B cell (primary cell): Measurements from ENCODE around the gene WNT3A. TPM values are rescaled to one million over a fixed set of nuclear protein-coding genes. Genes with fewer than 3 reads are reported as not detected.

Experiments
- ATAC-seq: fragments of 200-7000 bp; cut with Tn5 transposase; one replicate; pipeline ENCODE4 v1.10.0; 2021; ENCODE audit warnings: low read depth, mild to moderate bottlenecking, moderate number of reproducible peaks, moderate library complexity
- CTCF ChIA-PET: fragments of 350-600 bp; sonication (Branson Sonifier 250); formaldehyde crosslinking; loops from one replicate; lab custom pipeline; 2021; ENCODE audit warnings: antibody characterized with exemption, inconsistent platforms; lab: Charles Lee
- POLR2A ChIA-PET: fragments of 350-600 bp; sonication (Branson Sonifier 250); formaldehyde crosslinking; loops from one replicate; lab custom pipeline; 2021; ENCODE audit warnings: antibody characterized with exemption; lab: Charles Lee
- DNase-seq: peaks from one replicate; pipeline ENCODE4 v3.0.0; 2013
- H2AFZ ChIP-seq: 2 replicates; pipeline ENCODE4 v1.6.1; 2012; ENCODE audit warnings: mild to moderate bottlenecking, low read depth, low read length; ENCODE audit not compliant: insufficient read depth, poor library complexity, severe bottlenecking
- H3K27ac ChIP-seq, 2 donors: 1 replicate in 1 of 2; 2 replicates in 1 of 2; pipeline ENCODE4 v1.5.1; 2012 to 2013; ENCODE audit warnings: low read length in 2 of 2, mild to moderate bottlenecking in 2 of 2, moderate library complexity in 1 of 2
- H3K27me3 ChIP-seq, 4 experiments: fragments of 200-600 bp in 1 of 4; sonication (generic) in 1 of 4; replicated peaks in 1 of 4; 1 replicate in 2 of 4; 2 replicates in 2 of 4; pipeline versions ENCODE4 v1.6.1 to v1.7.0; 2013 to 2016; ENCODE audit warnings: low read length in 3 of 4, mild to moderate bottlenecking in 2 of 4, mixed read lengths in 1 of 4, moderate library complexity in 1 of 4; ENCODE audit not compliant: insufficient read depth in 4 of 4, control insufficient read depth in 3 of 4; ENCODE audit errors: control extremely low read depth in 1 of 4
- H3K36me3 ChIP-seq, 2 experiments: replicated peaks in 1 of 2; 1 replicate in 1 of 2; 2 replicates in 1 of 2; pipeline versions ENCODE4 v1.6.1 to v1.7.1; 2013; ENCODE audit warnings: low read length in 1 of 2; ENCODE audit not compliant: insufficient read depth in 2 of 2, control insufficient read depth in 1 of 2; ENCODE audit errors: control extremely low read depth in 1 of 2, extremely low read depth in 1 of 2
- H3K4me1 ChIP-seq, 2 donors: fragments of 200-600 bp in 1 of 2; sonication (generic) in 1 of 2; 1 replicate in 1 of 2; 2 replicates in 1 of 2; pipeline versions ENCODE4 v1.5.1 to v1.6.1; 2013 to 2017; ENCODE audit warnings: low read length in 2 of 2; ENCODE audit not compliant: control insufficient read depth in 2 of 2, insufficient read depth in 2 of 2
- H3K4me2 ChIP-seq: replicated peaks from 2 replicates; pipeline ENCODE3; 2012; ENCODE audit warnings: mild to moderate bottlenecking, low read depth, low read length; ENCODE audit not compliant: poor library complexity, severe bottlenecking
- H3K4me3 ChIP-seq, 5 experiments: fragments of 200-600 bp in 1 of 5; sonication (generic) in 1 of 5; 1 replicate in 3 of 5; 2 replicates in 2 of 5; pipeline versions ENCODE4 v1.5.1 to v1.7.0; 2011 to 2016; ENCODE audit warnings: low read length in 4 of 5, mild to moderate bottlenecking in 4 of 5, low read depth in 2 of 5, control low read depth in 1 of 5, moderate library complexity in 1 of 5; ENCODE audit not compliant: insufficient read depth in 1 of 5; ENCODE audit errors: control extremely low read depth in 1 of 5, extremely low read depth in 1 of 5
- H3K79me2 ChIP-seq: fragments of 200-600 bp; sonication (generic); one replicate; pipeline ENCODE4 v1.6.0; 2016; ENCODE audit warnings: low read length; ENCODE audit not compliant: control insufficient read depth, insufficient read depth
- H3K9ac ChIP-seq: fragments of 200-600 bp; sonication (generic); 2 replicates; pipeline ENCODE4 v1.6.1; 2017; ENCODE audit warnings: mild to moderate bottlenecking, low read length, moderate library complexity
- H3K9me3 ChIP-seq, 3 donors: one replicate each; pipeline versions ENCODE4 v1.6.1 to v1.7.1; 2013; ENCODE audit warnings: low read length in 2 of 3; ENCODE audit not compliant: control insufficient read depth in 2 of 3, insufficient read depth in 1 of 3; ENCODE audit errors: control extremely low read depth in 1 of 3
- H4K20me1 ChIP-seq: 2 replicates; pipeline ENCODE4 v1.6.0; 2012; ENCODE audit warnings: mild to moderate bottlenecking, low read length; ENCODE audit not compliant: insufficient read depth, control insufficient read depth, poor library complexity, severe bottlenecking
- H3K27ac Mint-ChIP-seq: one replicate; pipeline ENCODE4 v1.8.0; 2021; ENCODE audit warnings: mixed read lengths
- H3K27me3 Mint-ChIP-seq: one replicate; pipeline ENCODE4 v1.8.0; 2021; ENCODE audit warnings: mixed read lengths
- H3K4me1 Mint-ChIP-seq: one replicate; pipeline ENCODE4 v1.8.0; 2021; ENCODE audit warnings: mixed read lengths
- H3K4me3 Mint-ChIP-seq: one replicate; pipeline ENCODE4 v1.8.0; 2021; ENCODE audit warnings: mixed read lengths
- H3K9me3 Mint-ChIP-seq: one replicate; pipeline ENCODE4 v1.8.0; 2022; ENCODE audit warnings: mixed read lengths; ENCODE audit not compliant: insufficient read depth
- CTCF ChIP-seq: fragments of 200-600 bp; IDR thresholded peaks from one replicate; pipeline ENCODE4 v1.8.0; 2022; ENCODE audit warnings: antibody characterized with exemption, mild to moderate bottlenecking
- EZH2 ChIP-seq: IDR thresholded peaks from 2 replicates; pipeline ENCODE4 v1.6.1; 2012; ENCODE audit warnings: borderline replicate concordance, low read depth, mild to moderate bottlenecking, moderate library complexity, low read length; ENCODE audit not compliant: insufficient read depth, poor library complexity, severe bottlenecking
- WGBS: methylation state at CpG from one replicate; pipeline ENCODE4 v1.1.5; 2013; ENCODE audit warnings: missing lambda C conversion rate; ENCODE audit not compliant: insufficient coverage; 5-methylcytosine and 5-hydroxymethylcytosine counted together
- intact Hi-C: fragments of 100-400 bp; cut with micrococcal nuclease; formaldehyde crosslinking; loops from one replicate; pipeline ENCODE4 v1.10.0; 2022
- polyA plus RNA-seq: library from polyadenylated mRNA; depleted of rRNA; stranded (reverse); fragments of >200 nt; gene quantifications from 2 replicates; pipeline ENCODE4 v1.2.3, GENCODE V29; 2012
- total RNA-seq, 2 donors: library from RNA; stranded (reverse); fragments of 120-200 nt in 1 of 2; gene quantifications; 1 replicate in 1 of 2; 2 replicates in 1 of 2; pipeline versions ENCODE4 v1.2.3 to v1.2.4, GENCODE V29; 2013 to 2022

WNT3A gene
- total and polyA plus RNA-seq, 2 donors (not counting 1 experiment from before 2014, with no cell fraction given): 0.03 TPM; not detected in 1

- under 1% methylated on average over 79 of the region's 79 CpGs for WGBS
- H3K9me3 Mint-ChIP-seq: no peaks in the 10 kb centered on the region
- peak overlapping the region; percentile 78 to 97 (median 91) for H3K4me3 ChIP-seq
- peak overlapping the region; percentile 78 to 96 for H3K27ac ChIP-seq
- H4K20me1 ChIP-seq: peaks cover 60% of the 10 kb centered on the region
- no peak for TF ChIP-seq EZH2
- no peak for TF ChIP-seq CTCF
- H3K9me3 ChIP-seq: no peaks in the 10 kb centered on the region
- no peaks in the 10 kb centered on the region for H3K27me3 Mint-ChIP-seq
- H3K4me3 Mint-ChIP-seq: peak overlapping the region; percentile 94
- no peak for DNase-seq
- H3K27me3 ChIP-seq: no peaks in the 10 kb centered on the region
- intact Hi-C loops: loop anchor here (1.0 to 2.0 kb wide), 6 partner anchors 19 to 403 kb away; partner anchors contain the start of genes GUK1, JMJD4, MRPL55 and SNAP47
- peaks cover 0 to 2% of the 10 kb centered on the region in 2 experiments for H3K36me3 ChIP-seq
- peaks cover 52 to 59% of the 10 kb centered on the region in 2 donors for H3K4me1 ChIP-seq
- CTCF ChIA-PET: interaction anchor here (1.0 to 1.6 kb wide), 2 partner anchors 27 to 55 kb away, joined by 3 to 5 read pairs; partner anchors contain the start of gene MRPL55
- peaks cover 55% of the 10 kb centered on the region for H3K4me1 Mint-ChIP-seq
- POLR2A ChIA-PET: interaction anchor here (0.7 to 2.6 kb wide), 8 partner anchors 19 to 404 kb away, joined by 3 to 6 read pairs (median 4); partner anchors contain the start of genes GUK1, IBA57, MRPL55 and RNF187
- H3K79me2 ChIP-seq: peaks cover 84% of the 10 kb centered on the region
- ATAC-seq: peak; percentile 14
- H3K27ac Mint-ChIP-seq: peak overlapping the region; percentile 93
- H2AFZ ChIP-seq: peak overlapping the region; percentile 57
- H3K9ac ChIP-seq: peak overlapping the region; percentile 93
- peak overlapping the region; percentile 98 for H3K4me2 ChIP-seq
Observed at GRCh38 chr1:228082918-228083870, 76.4 kb downstream of the WNT3A start.
